ENCODE results near the gene NEXN. TPM values are rescaled to one million over a fixed set of nuclear protein-coding genes. Genes with fewer than 3 reads are reported as not detected.

The NEXN gene
- total RNA-seq, 1 donor from 2014 or later = 4.6 TPM

DNA sequence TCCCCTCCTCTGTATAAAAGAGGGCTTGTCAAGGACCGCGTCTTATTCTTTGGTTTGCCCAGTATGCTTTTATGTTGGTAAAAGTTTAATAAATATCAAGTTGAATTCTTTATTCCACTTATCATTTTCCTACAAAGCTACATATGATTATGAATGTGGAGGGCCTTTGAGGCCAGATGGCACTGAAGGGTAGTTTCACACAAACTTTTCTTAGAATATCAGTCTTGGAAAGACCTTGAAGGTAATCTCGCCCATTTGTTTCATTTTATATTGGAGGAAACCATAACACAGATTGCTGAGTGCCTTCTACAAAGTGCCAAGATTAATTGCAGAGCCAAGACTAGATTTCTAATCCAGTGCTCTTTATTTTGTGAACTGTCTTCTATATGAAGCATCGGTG, 96.2 kb downstream of the NEXN start:
- Histone ChIP-seq H3K36me3 (ENCODE audit: control insufficient read depth, insufficient read depth, low read length) (no peaks in the 10 kb centered on the region), H3K27me3 (ENCODE audit: control insufficient read depth, insufficient read depth, low read length) (no peaks in the 10 kb centered on the region), H3K4me3 (ENCODE audit: low read depth, low read length) (no peak overlapping the region)
- TF ChIP-seq, protein P1, sequence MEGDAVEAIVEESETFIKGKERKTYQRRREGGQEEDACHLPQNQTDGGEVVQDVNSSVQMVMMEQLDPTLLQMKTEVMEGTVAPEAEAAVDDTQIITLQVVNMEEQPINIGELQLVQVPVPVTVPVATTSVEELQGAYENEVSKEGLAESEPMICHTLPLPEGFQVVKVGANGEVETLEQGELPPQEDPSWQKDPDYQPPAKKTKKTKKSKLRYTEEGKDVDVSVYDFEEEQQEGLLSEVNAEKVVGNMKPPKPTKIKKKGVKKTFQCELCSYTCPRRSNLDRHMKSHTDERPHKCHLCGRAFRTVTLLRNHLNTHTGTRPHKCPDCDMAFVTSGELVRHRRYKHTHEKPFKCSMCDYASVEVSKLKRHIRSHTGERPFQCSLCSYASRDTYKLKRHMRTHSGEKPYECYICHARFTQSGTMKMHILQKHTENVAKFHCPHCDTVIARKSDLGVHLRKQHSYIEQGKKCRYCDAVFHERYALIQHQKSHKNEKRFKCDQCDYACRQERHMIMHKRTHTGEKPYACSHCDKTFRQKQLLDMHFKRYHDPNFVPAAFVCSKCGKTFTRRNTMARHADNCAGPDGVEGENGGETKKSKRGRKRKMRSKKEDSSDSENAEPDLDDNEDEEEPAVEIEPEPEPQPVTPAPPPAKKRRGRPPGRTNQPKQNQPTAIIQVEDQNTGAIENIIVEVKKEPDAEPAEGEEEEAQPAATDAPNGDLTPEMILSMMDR (IDR thresholded peaks at IDR 0.05; ENCODE audit: insufficient read depth, low read length, poor library complexity, severe bottlenecking) = no peak
- DNase-seq (ENCODE audit: low read depth) = no peak

DNA sequence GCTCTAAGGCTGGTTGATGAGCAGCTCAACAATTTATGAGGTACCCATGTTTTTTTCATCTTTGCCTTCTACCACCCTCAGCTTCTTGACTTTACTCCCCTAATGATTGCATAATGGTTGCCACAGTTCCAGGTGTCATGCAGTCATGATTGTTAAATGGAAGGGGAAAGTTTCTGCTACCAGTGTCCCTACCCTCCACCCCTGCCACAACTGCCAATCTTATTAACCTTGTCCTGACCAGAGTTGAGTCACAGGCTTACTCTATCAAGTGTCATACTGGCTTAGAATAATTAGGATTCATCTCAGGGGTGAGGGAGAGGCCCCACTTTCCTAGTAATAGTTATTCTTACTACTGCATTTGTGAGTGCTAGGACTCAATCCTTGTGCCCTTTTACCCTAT, 98.4 kb downstream of the NEXN start:
- Histone ChIP-seq H3K27me3 (ENCODE audit: control insufficient read depth, insufficient read depth, low read length) (no peaks in the 10 kb centered on the region), H3K36me3 (ENCODE audit: control insufficient read depth, insufficient read depth, low read length) (no peaks in the 10 kb centered on the region), H3K4me3 (ENCODE audit: low read depth, low read length) (no peak overlapping the region)
- TF ChIP-seq, protein P1 (IDR thresholded peaks at IDR 0.05; ENCODE audit: insufficient read depth, low read length, poor library complexity, severe bottlenecking) = no peak
- DNase-seq (ENCODE audit: low read depth) = no peak

DNA sequence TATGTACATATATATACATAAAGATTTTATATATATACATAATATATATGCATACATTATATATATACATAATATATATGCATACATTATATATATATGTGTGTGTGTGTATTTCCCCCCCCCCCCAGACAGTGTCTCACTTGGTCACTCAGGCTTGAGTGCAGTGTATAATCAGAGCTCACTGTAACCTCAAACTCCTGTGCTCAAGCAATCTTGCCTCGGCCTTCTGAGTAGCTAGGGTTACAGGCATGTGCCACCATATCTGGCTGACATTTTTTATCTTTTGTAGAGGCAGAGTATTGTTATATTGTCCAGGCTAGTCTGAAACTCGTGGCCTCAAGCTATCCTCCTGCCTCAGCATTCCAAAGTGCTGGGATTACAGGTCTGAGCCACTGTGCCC, 99.5 kb downstream of the NEXN start:
- DNase-seq (ENCODE audit: low read depth) = no peak
- TF ChIP-seq, protein P1 (IDR thresholded peaks at IDR 0.05; ENCODE audit: insufficient read depth, low read length, poor library complexity, severe bottlenecking) = no peak
- no peaks in the 10 kb centered on the region for H3K27me3 ChIP-seq (ENCODE audit: control insufficient read depth, insufficient read depth, low read length)
- H3K4me3 ChIP-seq (ENCODE audit: low read depth, low read length) = no peak overlapping the region
- H3K36me3 ChIP-seq (ENCODE audit: control insufficient read depth, insufficient read depth, low read length) = no peaks in the 10 kb centered on the region

DNA sequence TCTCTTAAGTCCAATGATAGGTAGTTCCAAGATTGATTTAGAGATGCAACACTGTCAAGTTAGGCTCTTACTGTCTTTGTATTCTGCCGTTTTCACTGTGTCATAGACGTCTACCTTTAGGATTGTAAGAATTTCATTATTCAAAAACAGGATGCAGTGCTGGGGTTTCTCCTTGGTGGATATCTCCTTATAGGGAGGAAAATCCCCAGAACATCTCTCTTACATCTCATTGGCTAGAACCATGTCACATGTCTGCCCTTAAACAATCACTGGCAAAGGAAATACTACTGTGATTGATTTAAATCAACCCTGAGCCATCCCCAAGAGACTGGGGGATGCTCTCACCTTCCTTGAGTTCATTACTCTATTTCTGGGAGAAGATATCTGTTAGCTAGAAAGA, 101.3 kb downstream of the NEXN start:
- no peak overlapping the region for H3K4me3 ChIP-seq (ENCODE audit: low read depth, low read length)
- TF ChIP-seq, protein P1 (IDR thresholded peaks at IDR 0.05; ENCODE audit: insufficient read depth, low read length, poor library complexity, severe bottlenecking) = no peak

DNA sequence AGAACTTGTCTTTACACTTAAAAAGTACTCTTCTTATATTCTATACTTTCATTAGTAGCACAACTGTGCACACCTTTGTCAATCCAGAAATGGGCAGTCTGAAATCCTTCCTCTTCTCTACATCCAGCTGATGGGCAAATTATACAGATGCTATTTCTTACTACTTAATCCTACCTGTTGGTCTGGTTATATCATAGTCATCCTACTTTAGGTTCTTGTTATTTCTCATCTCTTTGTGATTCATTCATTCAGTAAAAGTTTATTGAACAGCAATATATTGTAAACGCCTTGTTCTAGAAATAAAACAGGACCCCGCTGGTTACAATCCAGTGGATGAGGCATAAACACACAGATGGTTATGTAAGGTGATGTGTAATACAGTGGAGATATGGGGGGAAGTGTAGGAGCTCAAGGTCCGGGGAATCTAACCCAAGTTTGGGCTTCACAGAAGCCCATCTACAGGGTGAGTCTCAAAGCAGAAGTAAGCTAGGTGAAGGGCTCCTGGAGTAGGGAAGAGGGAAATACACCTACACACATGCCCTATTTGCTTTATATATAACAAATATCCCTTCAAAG, 102.3 kb downstream of the NEXN start:
- no peak for DNase-seq (ENCODE audit: low read depth)

More for the DNA sequence above, 101.3 kb downstream of the NEXN start:
- Histone ChIP-seq H3K27me3 (ENCODE audit: control insufficient read depth, insufficient read depth, low read length) (no peaks in the 10 kb centered on the region), H3K36me3 (ENCODE audit: control insufficient read depth, insufficient read depth, low read length) (no peaks in the 10 kb centered on the region)
- no peak for DNase-seq (ENCODE audit: low read depth)

More for the DNA sequence above, 102.3 kb downstream of the NEXN start:
- TF ChIP-seq, protein P1 (IDR thresholded peaks at IDR 0.05; ENCODE audit: insufficient read depth, low read length, poor library complexity, severe bottlenecking) = no peak
- Histone ChIP-seq H3K27me3 (ENCODE audit: control insufficient read depth, insufficient read depth, low read length) (no peaks in the 10 kb centered on the region), H3K4me3 (ENCODE audit: low read depth, low read length) (no peak overlapping the region), H3K36me3 (ENCODE audit: control insufficient read depth, insufficient read depth, low read length) (no peaks in the 10 kb centered on the region)
